ENCODE measurements around the gene IFIT3.

DNA sequence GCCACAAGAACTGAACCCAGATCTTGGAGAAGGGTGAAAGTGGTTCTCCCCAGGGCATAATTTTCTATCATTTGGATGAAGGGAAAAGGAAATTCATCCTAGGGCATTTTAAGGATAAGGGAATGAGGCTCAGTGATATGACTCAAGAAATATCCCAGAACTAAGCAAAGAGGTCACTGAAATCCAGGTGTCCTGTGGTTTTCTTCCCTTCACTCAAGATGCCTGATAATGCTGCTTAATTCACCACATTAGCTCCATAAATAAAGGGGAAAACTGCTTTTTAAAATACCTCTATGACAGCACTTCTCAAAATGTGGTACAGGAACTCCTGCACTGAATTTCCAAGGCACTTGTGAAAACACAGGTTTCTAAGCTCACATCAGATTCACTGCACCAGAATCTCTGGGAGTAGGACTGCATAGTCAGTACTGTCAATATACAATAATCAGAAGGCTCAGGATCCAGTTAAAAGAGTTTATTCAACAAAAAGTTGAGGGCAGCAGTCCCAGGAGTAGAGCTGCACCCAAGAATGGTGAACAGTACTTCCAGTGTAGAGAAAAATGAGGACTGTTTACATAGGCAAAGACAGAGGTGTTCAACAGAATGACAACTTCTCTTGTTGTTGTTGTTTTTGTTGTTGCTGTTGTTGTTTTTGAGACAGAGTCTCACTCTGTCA is 2.9 kb downstream of the IFIT3 start:
- TF ChIP-seq, protein P1, sequence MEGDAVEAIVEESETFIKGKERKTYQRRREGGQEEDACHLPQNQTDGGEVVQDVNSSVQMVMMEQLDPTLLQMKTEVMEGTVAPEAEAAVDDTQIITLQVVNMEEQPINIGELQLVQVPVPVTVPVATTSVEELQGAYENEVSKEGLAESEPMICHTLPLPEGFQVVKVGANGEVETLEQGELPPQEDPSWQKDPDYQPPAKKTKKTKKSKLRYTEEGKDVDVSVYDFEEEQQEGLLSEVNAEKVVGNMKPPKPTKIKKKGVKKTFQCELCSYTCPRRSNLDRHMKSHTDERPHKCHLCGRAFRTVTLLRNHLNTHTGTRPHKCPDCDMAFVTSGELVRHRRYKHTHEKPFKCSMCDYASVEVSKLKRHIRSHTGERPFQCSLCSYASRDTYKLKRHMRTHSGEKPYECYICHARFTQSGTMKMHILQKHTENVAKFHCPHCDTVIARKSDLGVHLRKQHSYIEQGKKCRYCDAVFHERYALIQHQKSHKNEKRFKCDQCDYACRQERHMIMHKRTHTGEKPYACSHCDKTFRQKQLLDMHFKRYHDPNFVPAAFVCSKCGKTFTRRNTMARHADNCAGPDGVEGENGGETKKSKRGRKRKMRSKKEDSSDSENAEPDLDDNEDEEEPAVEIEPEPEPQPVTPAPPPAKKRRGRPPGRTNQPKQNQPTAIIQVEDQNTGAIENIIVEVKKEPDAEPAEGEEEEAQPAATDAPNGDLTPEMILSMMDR (IDR thresholded peaks at IDR 0.05; ENCODE audit: low read length), result no peak
- TF ChIP-seq EZH2 (optimal IDR thresholded peaks at IDR 0.05; ENCODE audit: low read depth, low read length), result no peak

Measured in MM.1S (cell line).